ENCODE measurements around the gene URI1. TPM values are rescaled to one million over a fixed set of nuclear protein-coding genes. Genes with fewer than 3 reads are reported as not detected.
"Not testable (repeated sequence)": the region's sequence is repeated elsewhere in the genome, so short reads cannot be mapped to it uniquely, and the experiment has no call there.

URI1 gene
- 95.5 and 133 TPM in 2 replicates for total RNA-seq (2014; rRNA removed; shearing (Covaris generic); ENCODE audit: low replicate concordance)

GRCh38 chr19:29941828-29942403, at the start of gene URI1:
Gene URI1 (plus strand): TSS chr19:29942239. CDS start chr19:29942548, 309 bp downstream.
- Histone ChIP-seq H3K9me3 (peaks cover 5% of the 10 kb centered on the region), H3K36me3 (peaks cover 12% of the 10 kb centered on the region), H3K27me3 (no peaks in the 10 kb centered on the region), H3K4me3 (peak within 1 kb of the TSS; percentile 96)
- peak; percentile 89 for DNase-seq

DNA sequence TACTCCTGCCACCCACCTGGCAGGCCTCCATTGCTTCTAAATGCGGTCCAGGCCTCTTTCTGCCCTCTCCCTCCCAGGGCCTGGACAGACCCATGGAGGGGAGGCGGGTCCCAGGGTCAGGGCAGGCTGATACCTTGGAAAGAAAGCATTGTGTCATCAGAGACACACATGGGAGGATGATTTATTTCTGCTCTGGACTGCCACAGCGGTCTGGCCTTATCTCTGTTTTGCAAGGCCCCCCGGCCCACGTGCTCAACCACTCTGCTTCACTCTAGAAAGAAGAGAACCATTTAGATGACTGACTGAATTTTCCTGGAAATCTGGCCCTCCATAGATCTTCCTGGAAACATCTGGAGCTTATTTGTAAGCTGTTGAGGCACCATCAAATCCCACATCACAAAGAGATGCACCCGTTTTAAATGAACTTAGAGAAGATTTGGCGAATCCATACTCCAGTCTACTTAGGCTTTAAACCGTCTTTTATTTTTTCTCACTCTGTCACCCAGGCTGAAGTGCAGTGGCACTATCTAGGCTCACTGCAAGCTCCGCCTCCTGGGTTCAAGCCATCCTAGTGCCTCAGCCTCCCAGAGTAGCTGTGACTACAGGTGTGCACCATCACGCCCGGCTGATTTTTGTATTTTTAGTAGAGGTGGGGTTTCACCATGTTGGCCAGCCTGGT, 48.3 kb upstream of the URI1 start:
- H3K27me3 ChIP-seq = no peaks in the 10 kb centered on the region

DNA sequence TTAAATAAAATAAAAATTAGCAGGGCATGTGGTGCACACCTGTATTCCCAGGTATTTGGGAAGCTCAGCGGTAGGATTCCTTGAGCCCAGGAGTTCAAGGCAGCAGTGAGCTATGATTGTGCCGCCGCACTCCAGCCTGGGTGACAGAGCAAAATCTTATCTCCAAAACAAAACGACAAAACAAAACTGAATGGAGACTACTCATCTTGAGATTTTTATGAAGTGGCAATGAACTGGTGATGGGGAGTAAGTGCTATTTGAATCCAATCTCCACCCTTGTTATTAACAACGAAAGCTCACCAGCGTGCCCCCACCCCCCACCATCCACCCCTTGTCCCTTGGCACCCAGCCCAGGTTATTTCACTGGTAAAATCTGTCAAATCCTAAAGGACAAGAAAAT, 45.2 kb upstream of the URI1 start:
- Histone ChIP-seq H3K36me3 (no peaks in the 10 kb centered on the region), H3K27me3 (no peaks in the 10 kb centered on the region), H3K4me3 (no peak overlapping the region), H3K9me3 (no peaks in the 10 kb centered on the region)
- no peak for DNase-seq

More for the DNA sequence above, 48.3 kb upstream of the URI1 start:
- no peaks in the 10 kb centered on the region for H3K36me3 ChIP-seq
- no peaks in the 10 kb centered on the region for H3K9me3 ChIP-seq
- no peak overlapping the region for H3K4me3 ChIP-seq
- no peak for DNase-seq

- H3K9me3 ChIP-seq = no peaks in the 10 kb centered on the region
- no peaks in the 10 kb centered on the region for H3K27me3 ChIP-seq
- no peak overlapping the region for H3K4me3 ChIP-seq
- DNase-seq = no peak
- H3K36me3 ChIP-seq = no peaks in the 10 kb centered on the region
Observed at GRCh38 chr19:29897466-29897865, 44.6 kb upstream of the URI1 start.

GRCh38 chr19:29904017-29904416, 38.0 kb upstream of the URI1 start:
- no peaks in the 10 kb centered on the region for H3K9me3 ChIP-seq
- no peaks in the 10 kb centered on the region for H3K36me3 ChIP-seq
- H3K27me3 ChIP-seq = no peaks in the 10 kb centered on the region
- no peak for DNase-seq
- no peak overlapping the region for H3K4me3 ChIP-seq

GRCh38 chr19:29908963-29909944, 32.8 kb upstream of the URI1 start:
- Histone ChIP-seq H3K9me3 (no peaks in the 10 kb centered on the region), H3K36me3 (no peaks in the 10 kb centered on the region), H3K4me3 (no peak overlapping the region), H3K27me3 (no peaks in the 10 kb centered on the region)
- peak; percentile 69 for DNase-seq

DNA sequence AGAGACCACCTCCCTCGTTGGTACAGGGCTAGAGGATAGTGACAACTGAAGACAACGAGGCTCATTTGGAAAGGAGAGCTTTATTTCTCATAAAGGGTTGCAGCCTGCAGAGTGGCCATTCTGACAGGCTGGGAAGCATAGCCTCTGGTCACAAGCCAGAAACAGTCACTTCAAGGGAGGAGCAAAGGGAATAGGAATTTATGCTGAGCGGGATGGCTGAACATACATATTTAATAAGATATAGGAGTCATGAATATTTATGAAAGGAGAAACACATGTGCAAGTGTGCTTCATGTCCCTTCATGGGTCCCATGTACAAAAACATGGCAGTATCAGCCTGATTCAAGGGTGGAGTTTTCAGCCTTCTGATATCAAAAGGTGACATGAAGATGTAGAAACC, 27.1 kb upstream of the URI1 start:
- no peak for DNase-seq
- Histone ChIP-seq H3K4me3 (no peak overlapping the region), H3K9me3 (no peaks in the 10 kb centered on the region)

DNA sequence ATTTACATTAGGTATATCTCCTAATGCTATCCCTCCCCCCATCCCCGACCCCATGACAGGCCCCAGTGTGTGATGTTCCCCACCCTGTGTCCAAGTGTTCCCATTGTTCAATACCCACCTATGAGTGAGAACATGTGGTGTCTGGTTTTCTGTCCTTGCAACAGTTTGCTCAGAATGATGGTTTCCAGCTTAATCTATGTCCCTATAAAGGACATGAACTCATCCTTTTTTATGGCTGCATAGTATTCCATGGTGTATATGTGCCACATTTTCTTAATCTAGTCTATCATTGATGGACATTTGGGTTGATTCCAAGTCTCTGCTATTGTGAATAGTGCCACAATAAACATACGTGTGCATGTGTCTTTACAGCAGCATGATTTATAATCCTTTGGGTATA, 26.2 kb upstream of the URI1 start:
- H3K36me3 ChIP-seq, H3K4me3 ChIP-seq, H3K27me3 ChIP-seq: not testable (repeated sequence)

More for the DNA sequence above, 27.1 kb upstream of the URI1 start:
- Histone ChIP-seq H3K36me3 (no peaks in the 10 kb centered on the region), H3K27me3 (no peaks in the 10 kb centered on the region)

DNA sequence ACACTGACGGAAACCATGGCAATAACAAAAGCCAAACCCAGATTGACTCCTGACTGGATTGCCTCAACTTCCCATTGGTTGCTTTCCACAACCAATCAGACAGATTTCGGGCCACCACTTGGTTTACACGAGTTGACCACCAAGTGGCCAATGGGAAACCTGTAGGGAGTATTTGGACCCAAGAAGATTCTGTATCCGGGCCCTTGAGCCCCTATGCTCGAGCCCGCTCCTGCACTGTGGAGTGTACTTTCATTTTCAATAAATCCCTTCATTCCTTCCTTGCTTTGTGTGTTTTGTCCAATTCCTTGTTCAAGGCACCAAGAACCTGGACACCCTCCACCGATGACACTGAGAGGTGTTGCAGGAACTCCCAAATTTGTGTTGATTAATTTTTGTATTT, 24.1 kb upstream of the URI1 start:
- Histone ChIP-seq H3K4me3 (no peak overlapping the region), H3K9me3 (no peaks in the 10 kb centered on the region), H3K36me3 (no peaks in the 10 kb centered on the region), H3K27me3 (no peaks in the 10 kb centered on the region)
- DNase-seq = no peak

More for the DNA sequence above, 26.2 kb upstream of the URI1 start:
- not testable (repeated sequence) for DNase-seq, H3K9me3 ChIP-seq

DNA sequence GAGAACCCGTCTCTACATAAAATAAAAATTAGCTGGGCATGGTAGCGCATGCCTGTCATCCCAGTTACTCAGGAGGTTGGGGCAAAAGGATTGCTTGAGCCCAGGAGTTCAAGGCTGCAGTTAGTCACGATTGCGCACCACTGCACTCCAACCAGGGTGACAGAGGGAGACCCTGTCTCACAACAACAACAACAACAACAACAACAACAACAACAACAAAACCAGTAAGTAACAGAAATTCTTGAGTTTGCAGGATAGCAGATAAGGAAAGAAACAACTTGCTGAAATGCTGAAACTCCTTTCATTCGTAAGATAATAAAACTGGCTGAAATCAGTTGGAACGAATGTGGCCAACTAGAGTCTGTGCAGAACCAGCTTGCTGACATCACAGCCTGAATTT, 23.1 kb upstream of the URI1 start:
- no peak for DNase-seq
- Histone ChIP-seq H3K9me3 (no peaks in the 10 kb centered on the region), H3K36me3 (no peaks in the 10 kb centered on the region), H3K27me3 (no peaks in the 10 kb centered on the region), H3K4me3 (no peak overlapping the region)

DNA sequence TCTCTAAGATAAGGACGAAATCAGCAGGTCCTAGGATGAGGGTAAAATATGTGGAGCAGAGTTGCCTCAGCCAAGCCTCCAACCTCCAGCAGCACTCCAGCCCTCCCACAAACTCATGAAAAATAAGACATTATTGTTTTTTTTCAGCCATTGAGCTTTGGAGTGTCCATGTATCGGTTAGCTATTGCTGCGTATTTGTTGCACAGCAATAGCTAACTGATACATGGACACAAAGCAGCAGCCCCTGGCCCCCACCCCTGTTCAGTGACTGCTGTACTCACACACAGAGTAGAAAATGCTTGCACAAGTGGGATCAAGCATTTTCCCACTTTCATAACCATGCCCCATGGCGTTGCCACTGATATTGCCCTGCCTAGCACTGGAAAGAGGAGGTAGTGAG, 19.1 kb upstream of the URI1 start:
- Histone ChIP-seq H3K36me3 (no peaks in the 10 kb centered on the region), H3K9me3 (no peaks in the 10 kb centered on the region), H3K27me3 (no peaks in the 10 kb centered on the region), H3K4me3 (no peak overlapping the region)
- no peak for DNase-seq

GRCh38 chr19:29923653-29924052, 18.4 kb upstream of the URI1 start:
- Histone ChIP-seq H3K9me3 (no peaks in the 10 kb centered on the region), H3K4me3 (no peak overlapping the region), H3K27me3 (no peaks in the 10 kb centered on the region), H3K36me3 (no peaks in the 10 kb centered on the region)
- DNase-seq = no peak

GRCh38 chr19:29926031-29926430, 16.0 kb upstream of the URI1 start:
- DNase-seq = no peak
- Histone ChIP-seq H3K4me3 (no peak overlapping the region), H3K27me3 (no peaks in the 10 kb centered on the region), H3K36me3 (no peaks in the 10 kb centered on the region), H3K9me3 (no peaks in the 10 kb centered on the region)

- H3K9me3 ChIP-seq = no peaks in the 10 kb centered on the region
- H3K27me3 ChIP-seq = no peaks in the 10 kb centered on the region
- H3K4me3 ChIP-seq = no peak overlapping the region
- no peak for DNase-seq
- H3K36me3 ChIP-seq = no peaks in the 10 kb centered on the region
Observed at GRCh38 chr19:29926801-29927200, 15.2 kb upstream of the URI1 start.

- 0 out of 2 replicates have a peak, but pooled peaks cover 1% of the 10 kb centered on the region for H3K9me3 ChIP-seq
- H3K27me3 ChIP-seq = no peaks in the 10 kb centered on the region
- DNase-seq = no peak
- H3K4me3 ChIP-seq = no peak overlapping the region
- no peaks in the 10 kb centered on the region for H3K36me3 ChIP-seq
Observed at GRCh38 chr19:29927944-29928625, 14.0 kb upstream of the URI1 start.

- DNase-seq = no peak
- Histone ChIP-seq H3K27me3 (no peaks in the 10 kb centered on the region), H3K4me3 (no peak overlapping the region), H3K9me3 (0 out of 2 replicates have a peak, but pooled peaks cover 5% of the 10 kb centered on the region), H3K36me3 (no peaks in the 10 kb centered on the region)
Observed at GRCh38 chr19:29928831-29929230, 13.2 kb upstream of the URI1 start.

DNA sequence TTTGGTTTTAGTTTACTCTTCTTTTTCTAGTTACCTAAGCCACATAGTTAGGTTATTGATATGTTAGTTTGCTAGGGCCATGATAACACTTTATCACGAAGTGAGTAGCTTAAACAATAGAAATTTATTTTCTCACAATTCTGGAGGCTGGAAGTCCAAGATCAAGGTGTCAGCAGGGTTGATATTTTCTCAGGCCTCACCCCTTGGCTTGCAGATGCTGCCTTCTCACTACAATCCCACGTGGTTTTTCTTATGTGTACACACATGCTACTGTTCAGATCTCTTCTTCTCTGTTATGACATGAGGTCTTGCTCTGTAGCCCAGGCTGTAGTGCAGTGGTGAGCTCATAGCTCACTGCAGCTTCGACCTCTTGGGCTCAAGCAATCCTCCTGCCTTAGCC, 7.8 kb upstream of the URI1 start:
- no peaks in the 10 kb centered on the region for H3K27me3 ChIP-seq
- DNase-seq = no peak
- H3K4me3 ChIP-seq = no peak overlapping the region
- H3K36me3 ChIP-seq = no peaks in the 10 kb centered on the region
- H3K9me3 ChIP-seq = peaks cover 20% of the 10 kb centered on the region

Data from MG63 (cell line).